Loucy (cell line): ENCODE measurements around the gene DLGAP3.

Experiments used
- EZH2phosphoT487 ChIP-seq: fragments of 200-600 bp; IDR thresholded peaks from 2 replicates; pipeline ENCODE4 v1.6.1; 2018; ENCODE audit warnings: antibody characterized with exemption, mild to moderate bottlenecking, moderate library complexity, borderline replicate concordance
- TF ChIP-seq, protein P1 (sequence below): fragments of 200-600 bp; sonication (generic); conservative IDR thresholded peaks from 2 replicates; pipeline ENCODE4 v1.5.1; 2014; ENCODE audit warnings: mild to moderate bottlenecking, antibody characterized with exemption, low read length

DNA sequence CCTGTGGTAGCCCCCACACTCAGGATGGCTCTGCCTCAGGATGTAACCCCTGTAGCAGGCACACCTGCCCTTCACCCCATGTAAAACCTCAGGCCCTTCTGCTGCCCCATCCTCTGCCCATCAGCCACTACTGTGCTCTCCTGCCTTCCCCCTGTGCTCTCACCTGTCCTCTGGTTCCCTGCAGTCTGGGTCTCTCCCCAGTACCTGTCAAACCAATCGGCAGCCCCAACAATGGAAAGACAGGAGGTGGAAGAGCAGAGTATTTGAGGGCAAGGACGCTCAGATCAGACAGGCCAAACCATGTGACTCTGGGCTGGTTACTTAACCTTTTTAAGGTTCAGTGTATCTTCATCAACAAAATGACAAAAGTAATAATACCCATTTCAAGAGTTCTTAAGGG is 100.8 kb downstream of the DLGAP3 start:
- TF ChIP-seq, protein P1, sequence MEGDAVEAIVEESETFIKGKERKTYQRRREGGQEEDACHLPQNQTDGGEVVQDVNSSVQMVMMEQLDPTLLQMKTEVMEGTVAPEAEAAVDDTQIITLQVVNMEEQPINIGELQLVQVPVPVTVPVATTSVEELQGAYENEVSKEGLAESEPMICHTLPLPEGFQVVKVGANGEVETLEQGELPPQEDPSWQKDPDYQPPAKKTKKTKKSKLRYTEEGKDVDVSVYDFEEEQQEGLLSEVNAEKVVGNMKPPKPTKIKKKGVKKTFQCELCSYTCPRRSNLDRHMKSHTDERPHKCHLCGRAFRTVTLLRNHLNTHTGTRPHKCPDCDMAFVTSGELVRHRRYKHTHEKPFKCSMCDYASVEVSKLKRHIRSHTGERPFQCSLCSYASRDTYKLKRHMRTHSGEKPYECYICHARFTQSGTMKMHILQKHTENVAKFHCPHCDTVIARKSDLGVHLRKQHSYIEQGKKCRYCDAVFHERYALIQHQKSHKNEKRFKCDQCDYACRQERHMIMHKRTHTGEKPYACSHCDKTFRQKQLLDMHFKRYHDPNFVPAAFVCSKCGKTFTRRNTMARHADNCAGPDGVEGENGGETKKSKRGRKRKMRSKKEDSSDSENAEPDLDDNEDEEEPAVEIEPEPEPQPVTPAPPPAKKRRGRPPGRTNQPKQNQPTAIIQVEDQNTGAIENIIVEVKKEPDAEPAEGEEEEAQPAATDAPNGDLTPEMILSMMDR: no peak
- no peak for TF ChIP-seq EZH2phosphoT487
